Psoas muscle (tissue), 8 donors: ENCODE data around the gene C1QTNF6. TPM values are rescaled to one million over a fixed set of nuclear protein-coding genes. Genes with fewer than 3 reads are reported as not detected.

Experiments
- ATAC-seq, 4 donors: fragments of 200-7000 bp; cut with Tn5 transposase; one replicate each; pipeline ENCODE4 v1.9.1; 2020; ENCODE audit warnings: moderate library complexity in 3 of 4, mild to moderate bottlenecking in 2 of 4
- DNase-seq, 2 donors: peaks; one replicate each; pipeline ENCODE4 v3.0.0-alpha.2; 2020
- H3K27ac ChIP-seq: fragments of 200-600 bp; one replicate; pipeline ENCODE4 v1.8.0; 2022
- H3K27me3 ChIP-seq, 3 donors: fragments of 200-600 bp in 1 of 3; one replicate each; pipeline versions ENCODE4 v1.6.1 to v1.8.0; 2013 to 2022; ENCODE audit warnings: low read length in 2 of 3, mild to moderate bottlenecking in 2 of 3, moderate library complexity in 1 of 3; ENCODE audit not compliant: insufficient read depth in 3 of 3
- H3K36me3 ChIP-seq, 2 donors: fragments of 200-600 bp in 1 of 2; one replicate each; pipeline versions ENCODE4 v1.6.1 to v1.8.0; 2013 to 2022; ENCODE audit warnings: low read depth in 1 of 2, mild to moderate bottlenecking in 1 of 2, moderate library complexity in 1 of 2; ENCODE audit not compliant: insufficient read depth in 1 of 2
- H3K4me1 ChIP-seq: fragments of 200-600 bp; one replicate; pipeline ENCODE4 v1.8.0; 2022
- H3K4me3 ChIP-seq: fragments of 200-600 bp; one replicate; pipeline ENCODE4 v1.8.0; 2022; ENCODE audit warnings: mild to moderate bottlenecking
- H3K9me3 ChIP-seq: fragments of 200-600 bp; one replicate; pipeline ENCODE4 v1.8.0; 2022
- CTCF ChIP-seq: fragments of 200-600 bp; IDR thresholded peaks from one replicate; pipeline ENCODE4 v1.8.0; 2022; ENCODE audit warnings: antibody characterized with exemption
- WGBS, 3 donors: extraction: QIAGEN DNeasy Blood & Tissue Kit; methylation state at CpG; one replicate each; pipeline versions ENCODE4 v1.1.6 to v1.1.7; 2013; 5-methylcytosine and 5-hydroxymethylcytosine counted together
- intact Hi-C, 2 donors: fragments of 100-400 bp; cut with DNase I; formaldehyde crosslinking; loops; one replicate each; pipeline versions ENCODE4 v1.11.0 to v1.14.2; 2022
- polyA plus RNA-seq, 3 donors: library from polyadenylated mRNA; stranded (reverse); fragments of 200-250 nt; gene quantifications; one replicate each; pipeline ENCODE4 v1.2.3, GENCODE V29; 2013
- total RNA-seq, 4 donors: library from RNA; stranded (reverse); fragmentation: NEBNext Ultra II Directional in 2 of 4; extraction: Animal tissue kit (Norgen Biotek cat#: 25700) in 2 of 4; gene quantifications; one replicate each; pipeline versions ENCODE4 v1.2.1 to v1.2.4, GENCODE V29; 2021 to 2023
- donor health status: healthy with polysubstance abuse.
- donor health status: DM: no; HTN: no; CAD: no; lungs with moderate emphysema.
- donor health status: Bipolar disorder and iron deficiency.
- donor health status: healthy.
- donor health status: DM: yes; HTN: yes; CAD: no.
- donor health status: DM: no; HTN: no; CAD: no.
- donor health status: DM: no; HTN: no; CAD: no.
- donor health status: DM: yes; HTN: yes; CAD: no.

Gene C1QTNF6
- total and polyA plus RNA-seq, 7 donors = 0.66 to 8.2 (median 1.0) TPM

- DNase-seq = no peak
- no peaks in the 10 kb centered on the region for H3K9me3 ChIP-seq
- H3K27ac ChIP-seq = no peak overlapping the region
- H3K4me1 ChIP-seq = no peaks in the 10 kb centered on the region
- no peak for ATAC-seq
- intact Hi-C loops = no loop called here
- H3K4me3 ChIP-seq = no peak overlapping the region
- no peaks in the 10 kb centered on the region for H3K36me3 ChIP-seq
- peaks cover 0 to 18% (median 4%) of the 10 kb centered on the region in 3 donors for H3K27me3 ChIP-seq
- no peak for TF ChIP-seq CTCF
- WGBS, 3 donors = 76 to 77% (median 76%) methylated on average over 16 of the region's 16 CpGs
Observed at GRCh38 chr22:37140686-37141323, 47.2 kb downstream of the C1QTNF6 start.

- TF ChIP-seq CTCF = no peak
- no peak for ATAC-seq
- Histone ChIP-seq H3K4me3 (no peak overlapping the region), H3K36me3 (no peaks in the 10 kb centered on the region), H3K9me3 (no peaks in the 10 kb centered on the region), H3K4me1 (no peaks in the 10 kb centered on the region), H3K27me3 (peaks cover 0 to 15% (median 4%) of the 10 kb centered on the region in 3 donors), H3K27ac (no peak overlapping the region)
- no peak for DNase-seq
- WGBS, 3 donors = 52 to 63% (median 53%) methylated on average over 7 of the region's 7 CpGs
- intact Hi-C loops = no loop called here
Observed at GRCh38 chr22:37139762-37140161, 48.3 kb downstream of the C1QTNF6 start.

- H3K27ac ChIP-seq = no peak overlapping the region
- peaks cover 0 to 7% (median 2%) of the 10 kb centered on the region in 3 donors for H3K27me3 ChIP-seq
- TF ChIP-seq CTCF = no peak
- ATAC-seq (no peak), DNase-seq (no peak)
- intact Hi-C loops = no loop called here
- H3K36me3 ChIP-seq = no peaks in the 10 kb centered on the region
- H3K4me3 ChIP-seq = no peak overlapping the region
- no peaks in the 10 kb centered on the region for H3K9me3 ChIP-seq
- no peaks in the 10 kb centered on the region for H3K4me1 ChIP-seq
- WGBS, 3 donors = 57 to 62% (median 61%) methylated on average over 16 of the region's 16 CpGs
Observed at GRCh38 chr22:37138849-37139561, 49.0 kb downstream of the C1QTNF6 start.

- Histone ChIP-seq H3K27ac (no peak overlapping the region), H3K36me3 (no peaks in the 10 kb centered on the region), H3K27me3 (peaks cover 0 to 5% (median 2%) of the 10 kb centered on the region in 3 donors), H3K4me3 (no peak overlapping the region), H3K4me1 (no peaks in the 10 kb centered on the region), H3K9me3 (no peaks in the 10 kb centered on the region)
- intact Hi-C loops = no loop called here
- ATAC-seq = no peak
- WGBS, 3 donors = 71 to 78% (median 72%) methylated on average over 6 of the region's 6 CpGs
- no peak for DNase-seq
- TF ChIP-seq CTCF = no peak
Observed at GRCh38 chr22:37137903-37138665, 50.0 kb downstream of the C1QTNF6 start.
